Neural cell (in vitro differentiated cells): ENCODE data around the gene ZNF783. TPM values are rescaled to one million over a fixed set of nuclear protein-coding genes. Genes with fewer than 3 reads are reported as not detected.

Experiments used
- H2AFZ ChIP-seq: fragments of 200-600, 300-800 bp; sonication (generic), shearing (Covaris generic); 2 replicates; pipeline ENCODE4 v1.6.0; 2014; ENCODE audit warnings: low read depth, mild to moderate bottlenecking, antibody characterized with exemption, low read length, moderate library complexity
- H3F3A ChIP-seq: fragments of 200-600 bp; shearing (Covaris generic); 2 replicates; pipeline ENCODE4 v1.6.1; 2016; ENCODE audit warnings: mild to moderate bottlenecking, moderate library complexity, mixed read lengths, antibody characterized with exemption, low read length; ENCODE audit not compliant: insufficient read depth, poor library complexity, severe bottlenecking
- H3K27ac ChIP-seq: fragments of 200-600, 300-800 bp; sonication (generic), shearing (Covaris generic); 2 replicates; pipeline ENCODE4 v1.5.1; 2014; ENCODE audit warnings: mild to moderate bottlenecking, low read length, moderate library complexity
- H3K27me3 ChIP-seq: fragments of 300-800, 200-600 bp; sonication (generic), shearing (Covaris generic); 2 replicates; pipeline ENCODE4 v1.6.0; 2014; ENCODE audit warnings: mild to moderate bottlenecking, low read depth, low read length, moderate library complexity; ENCODE audit not compliant: insufficient read depth
- H3K36me3 ChIP-seq: fragments of 300-800, 200-600 bp; sonication (generic), shearing (Covaris generic); 2 replicates; pipeline ENCODE4 v1.5.1; 2014; ENCODE audit warnings: mild to moderate bottlenecking, antibody characterized with exemption, low read length, moderate library complexity; ENCODE audit not compliant: insufficient read depth
- H3K4me2 ChIP-seq: fragments of 300-800, 200-600 bp; sonication (generic), shearing (Covaris generic); 2 replicates; pipeline ENCODE4 v1.6.0; 2014; ENCODE audit warnings: mild to moderate bottlenecking, low read length
- H3K4me3 ChIP-seq: fragments of 300-800, 200-600 bp; sonication (generic), shearing (Covaris generic); 2 replicates; pipeline ENCODE4 v1.5.1; 2014; ENCODE audit warnings: mild to moderate bottlenecking, low read length, moderate library complexity
- H3K79me2 ChIP-seq: fragments of 200-600 bp; shearing (Covaris generic); replicated peaks from 2 replicates; pipeline ENCODE4 v1.6.0; 2014; ENCODE audit warnings: mild to moderate bottlenecking, low read length, moderate library complexity; ENCODE audit not compliant: insufficient read depth
- H3K9ac ChIP-seq: fragments of 300-800, 200-600 bp; sonication (generic), shearing (Covaris generic); 2 replicates; pipeline ENCODE4 v1.6.1; 2016; ENCODE audit warnings: mild to moderate bottlenecking, low read length, mixed read lengths
- H3K9me2 ChIP-seq: fragments of 200-600 bp; shearing (Covaris generic); 2 replicates; pipeline ENCODE4 v1.6.1; 2016; ENCODE audit warnings: mild to moderate bottlenecking, low read length, mixed read lengths; ENCODE audit not compliant: insufficient read depth
- H3K9me3 ChIP-seq: fragments of 200-600, 300-800 bp; sonication (generic), shearing (Covaris generic); 2 replicates; pipeline ENCODE4 v1.6.1; 2016; ENCODE audit warnings: mild to moderate bottlenecking, mixed run types, low read length, moderate library complexity, mixed read lengths
- H4K20me1 ChIP-seq: fragments of 200-600 bp; shearing (Covaris generic); 2 replicates; pipeline ENCODE4 v1.6.1; 2016; ENCODE audit warnings: mild to moderate bottlenecking, mixed run types; ENCODE audit not compliant: insufficient read depth
- CTCF ChIP-seq: fragments of 450-650 bp; IDR thresholded peaks from 2 replicates; pipeline ENCODE4 v1.5.1; 2014; ENCODE audit warnings: antibody characterized with exemption, mild to moderate bottlenecking, moderate library complexity; ENCODE audit not compliant: poor library complexity, severe bottlenecking
- EP300 ChIP-seq: fragments of 450-650 bp; conservative IDR thresholded peaks from 2 replicates; pipeline ENCODE4 v1.6.1; 2014; ENCODE audit warnings: antibody characterized with exemption, mild to moderate bottlenecking, moderate library complexity; ENCODE audit not compliant: poor library complexity, severe bottlenecking
- EZH2 ChIP-seq: fragments of 200-600, 300-800 bp; shearing (Covaris generic), sonication (generic); IDR thresholded peaks from 2 replicates; pipeline ENCODE4 v1.6.1; 2014; ENCODE audit warnings: antibody characterized with exemption, low read length, borderline replicate concordance, mild to moderate bottlenecking; ENCODE audit not compliant: insufficient read depth, poor library complexity, severe bottlenecking
- MXI1 ChIP-seq: fragments of 450-650 bp; conservative IDR thresholded peaks from 2 replicates; pipeline ENCODE4 v1.6.1; 2014; ENCODE audit warnings: antibody characterized with exemption, mild to moderate bottlenecking; ENCODE audit not compliant: poor library complexity, severe bottlenecking
- POLR2AphosphoS5 ChIP-seq: IDR thresholded peaks from 2 replicates; pipeline ENCODE4 v1.6.1; 2012
- RAD21 ChIP-seq: fragments of 450-650 bp; conservative IDR thresholded peaks from 2 replicates; pipeline ENCODE4 v1.6.1; 2014; ENCODE audit warnings: antibody characterized with exemption, mild to moderate bottlenecking, moderate library complexity
- REST ChIP-seq: IDR thresholded peaks from 2 replicates; pipeline ENCODE4 v1.6.1; 2012; ENCODE audit warnings: borderline replicate concordance
- SMC3 ChIP-seq: fragments of 450-650 bp; conservative IDR thresholded peaks from 2 replicates; pipeline ENCODE4 v1.6.1; 2014; ENCODE audit warnings: antibody characterized with exemption, mild to moderate bottlenecking, moderate library complexity; ENCODE audit not compliant: poor library complexity
- TAF1 ChIP-seq: IDR thresholded peaks from 2 replicates; pipeline ENCODE4 v1.6.1; 2012; ENCODE audit warnings: low read depth
- polyA plus RNA-seq: library from polyadenylated mRNA; depleted of rRNA; stranded (reverse); fragments of >200 nt; gene quantifications from 2 replicates; pipeline ENCODE4 v1.2.3, GENCODE V29; 2014

Gene ZNF783
- polyA plus RNA-seq, 1 donor from 2014 or later: 23.9 TPM

- Histone ChIP-seq H4K20me1 (no peaks in the 10 kb centered on the region), H3K36me3 (no peaks in the 10 kb centered on the region), H3K27ac (no peak overlapping the region), H2AFZ (no peak overlapping the region), H3K79me2 (no peaks in the 10 kb centered on the region), H3K4me3 (no peak overlapping the region), H3K9me3 (no peaks in the 10 kb centered on the region), H3K9me2 (no peaks in the 10 kb centered on the region), H3F3A (no peaks in the 10 kb centered on the region), H3K9ac (no peak overlapping the region), H3K27me3 (no peaks in the 10 kb centered on the region), H3K4me2 (no peak overlapping the region)
- TF ChIP-seq RAD21: no peak
- no peak for TF ChIP-seq CTCF
- TF ChIP-seq MXI1: no peak
- no peak for TF ChIP-seq POLR2AphosphoS5
- TF ChIP-seq TAF1: no peak
- TF ChIP-seq SMC3: no peak
- no peak for TF ChIP-seq REST
Observed at GRCh38 chr7:149226840-149227494, 35.0 kb upstream of the ZNF783 start.

GRCh38 chr7:149228831-149229471 is 33.0 kb upstream of the ZNF783 start:
- Histone ChIP-seq H3K9ac (no peak overlapping the region), H3K4me3 (no peak overlapping the region), H3K36me3 (no peaks in the 10 kb centered on the region), H3K4me2 (no peak overlapping the region), H3K27me3 (no peaks in the 10 kb centered on the region), H3K27ac (no peak overlapping the region), H2AFZ (no peak overlapping the region), H3K9me3 (no peaks in the 10 kb centered on the region), H3K79me2 (no peaks in the 10 kb centered on the region), H3K9me2 (no peaks in the 10 kb centered on the region), H3F3A (no peaks in the 10 kb centered on the region), H4K20me1 (no peaks in the 10 kb centered on the region)
- no peak for TF ChIP-seq EZH2
- no peak for TF ChIP-seq CTCF
- TF ChIP-seq MXI1: no peak
- no peak for TF ChIP-seq REST
- TF ChIP-seq SMC3: no peak
- no peak for TF ChIP-seq POLR2AphosphoS5
- no peak for TF ChIP-seq RAD21
- TF ChIP-seq EP300: no peak
- no peak for TF ChIP-seq TAF1
